ACC112 (cell line): Measurements from ENCODE around the gene PPAN.

Source experiments
- H2AFZ ChIP-seq: fragments of 200-600 bp; sonication (generic); one replicate; pipeline ENCODE4 v1.6.0; 2017; ENCODE audit warnings: antibody characterized with exemption, low read length; ENCODE audit not compliant: unreplicated experiment
- H3K27ac ChIP-seq: fragments of 200-600 bp; sonication (generic); 2 replicates; pipeline ENCODE4 v1.5.1; 2014; ENCODE audit warnings: low read depth, mild to moderate bottlenecking, antibody characterized with exemption, low read length, moderate library complexity
- H3K27me3 ChIP-seq: fragments of 200-600 bp; sonication (generic); 2 replicates; pipeline ENCODE4 v1.6.1; 2014; ENCODE audit warnings: mild to moderate bottlenecking, antibody characterized with exemption, low read length, moderate library complexity, mixed read lengths; ENCODE audit not compliant: insufficient read depth
- H3K36me3 ChIP-seq: fragments of 200-600 bp; sonication (generic); 2 replicates; pipeline ENCODE4 v1.6.1; 2016; ENCODE audit warnings: mild to moderate bottlenecking, antibody characterized with exemption, low read length, moderate library complexity, mixed read lengths; ENCODE audit not compliant: insufficient read depth
- H3K4me1 ChIP-seq: fragments of 200-600 bp; sonication (generic); one replicate; pipeline ENCODE4 v1.6.1; 2016; ENCODE audit warnings: low read length, mixed read lengths; ENCODE audit not compliant: insufficient read depth, unreplicated experiment, control insufficient read depth
- H3K4me3 ChIP-seq: fragments of 200-600 bp; sonication (generic); 2 replicates; pipeline ENCODE4 v1.5.1; 2014; ENCODE audit warnings: mild to moderate bottlenecking, low read depth, low read length
- H3K79me2 ChIP-seq: fragments of 200-600 bp; sonication (generic); one replicate; pipeline ENCODE4 v1.6.0; 2016; ENCODE audit warnings: low read length; ENCODE audit not compliant: control insufficient read depth, unreplicated experiment, insufficient read depth

PPAN gene

GRCh38 chr19:10084803-10085202 lies 21.4 kb upstream of the PPAN start:
- Histone ChIP-seq H3K79me2 (peaks cover 14% of the 10 kb centered on the region), H3K4me1 (no peaks in the 10 kb centered on the region), H3K27ac (no peak overlapping the region), H3K27me3 (no peaks in the 10 kb centered on the region), H3K4me3 (no peak overlapping the region), H3K36me3 (peaks cover 9% of the 10 kb centered on the region; the same call in 1 of the 2 replicates), H2AFZ (no peak overlapping the region)

- Histone ChIP-seq H3K4me1 (no peaks in the 10 kb centered on the region), H3K36me3 (peaks cover 17% of the 10 kb centered on the region; the same call in 1 of the 2 replicates), H3K27me3 (no peaks in the 10 kb centered on the region), H2AFZ (peak within 1 kb of the TSS; percentile 68), H3K4me3 (peak within 1 kb of the TSS; percentile 99), H3K27ac (peak within 1 kb of the TSS; percentile 63), H3K79me2 (peaks cover 14% of the 10 kb centered on the region)
Measured at GRCh38 chr19:10085641-10086590, 20.2 kb upstream of the PPAN start, which contains the start of gene SHFL. Gene SHFL (plus strand): TSS chr19:10086317. CDS start chr19:10086428, 111 bp downstream.

GRCh38 chr19:10086591-10087192 lies 19.5 kb upstream of the PPAN start:
- Histone ChIP-seq H3K27ac (peak overlapping the region; percentile 63), H3K36me3 (peaks cover 17% of the 10 kb centered on the region; the same call in 1 of the 2 replicates), H3K27me3 (no peaks in the 10 kb centered on the region), H3K79me2 (peaks cover 14% of the 10 kb centered on the region), H2AFZ (peak overlapping the region; percentile 68), H3K4me3 (peak overlapping the region; percentile 99), H3K4me1 (no peaks in the 10 kb centered on the region)

GRCh38 chr19:10087296-10088061 lies 18.7 kb upstream of the PPAN start:
- Histone ChIP-seq H3K27me3 (no peaks in the 10 kb centered on the region), H3K27ac (peak overlapping the region; percentile 63; the same call in 1 of the 2 replicates), H3K79me2 (peaks cover 14% of the 10 kb centered on the region), H2AFZ (no peak overlapping the region), H3K4me3 (peak overlapping the region; percentile 99), H3K36me3 (peaks cover 22% of the 10 kb centered on the region; the same call in 1 of the 2 replicates), H3K4me1 (no peaks in the 10 kb centered on the region)

GRCh38 chr19:10088949-10089554 lies 17.1 kb upstream of the PPAN start:
- peaks cover 36% of the 10 kb centered on the region; the same call in 1 of the 2 replicates for H3K36me3 ChIP-seq
- H3K27ac ChIP-seq, result no peak overlapping the region

GRCh38 chr19:10089801-10090375 lies 16.3 kb upstream of the PPAN start:
- no peak overlapping the region for H2AFZ ChIP-seq
- H3K4me3 ChIP-seq, result no peak overlapping the region
- H3K36me3 ChIP-seq, result peaks cover 36% of the 10 kb centered on the region; the same call in 1 of the 2 replicates
- no peaks in the 10 kb centered on the region for H3K27me3 ChIP-seq
- peaks cover 14% of the 10 kb centered on the region for H3K79me2 ChIP-seq
- no peak overlapping the region for H3K27ac ChIP-seq
- H3K4me1 ChIP-seq, result no peaks in the 10 kb centered on the region

More at GRCh38 chr19:10088949-10089554, 17.1 kb upstream of the PPAN start:
- H3K27me3 ChIP-seq, result no peaks in the 10 kb centered on the region
- no peaks in the 10 kb centered on the region for H3K4me1 ChIP-seq
- H3K79me2 ChIP-seq, result peaks cover 14% of the 10 kb centered on the region
- H3K4me3 ChIP-seq, result no peak overlapping the region
- H2AFZ ChIP-seq, result no peak overlapping the region

- H3K4me3 ChIP-seq, result no peak overlapping the region
- no peaks in the 10 kb centered on the region for H3K27me3 ChIP-seq
- H3K36me3 ChIP-seq, result peaks cover 36% of the 10 kb centered on the region; the same call in 1 of the 2 replicates
- H2AFZ ChIP-seq, result no peak overlapping the region
- no peak overlapping the region for H3K27ac ChIP-seq
- peaks cover 12% of the 10 kb centered on the region for H3K79me2 ChIP-seq
- no peaks in the 10 kb centered on the region for H3K4me1 ChIP-seq
Measured at GRCh38 chr19:10091370-10091687, 14.8 kb upstream of the PPAN start.

GRCh38 chr19:10091895-10092641 lies 14.1 kb upstream of the PPAN start:
- Histone ChIP-seq H3K4me1 (no peaks in the 10 kb centered on the region), H3K79me2 (peaks cover 4% of the 10 kb centered on the region), H3K27ac (no peak overlapping the region), H3K36me3 (peaks cover 36% of the 10 kb centered on the region; the same call in 1 of the 2 replicates), H3K27me3 (no peaks in the 10 kb centered on the region), H2AFZ (no peak overlapping the region), H3K4me3 (no peak overlapping the region)

GRCh38 chr19:10092648-10093294 lies 13.4 kb upstream of the PPAN start:
- H3K4me1 ChIP-seq, result no peaks in the 10 kb centered on the region
- peaks cover 36% of the 10 kb centered on the region; the same call in 1 of the 2 replicates for H3K36me3 ChIP-seq
- no peak overlapping the region for H2AFZ ChIP-seq
- H3K27me3 ChIP-seq, result no peaks in the 10 kb centered on the region
- H3K4me3 ChIP-seq, result no peak overlapping the region
- H3K79me2 ChIP-seq, result no peaks in the 10 kb centered on the region
- H3K27ac ChIP-seq, result no peak overlapping the region
